Measurements from ENCODE around the gene RHBDD1.

DNA sequence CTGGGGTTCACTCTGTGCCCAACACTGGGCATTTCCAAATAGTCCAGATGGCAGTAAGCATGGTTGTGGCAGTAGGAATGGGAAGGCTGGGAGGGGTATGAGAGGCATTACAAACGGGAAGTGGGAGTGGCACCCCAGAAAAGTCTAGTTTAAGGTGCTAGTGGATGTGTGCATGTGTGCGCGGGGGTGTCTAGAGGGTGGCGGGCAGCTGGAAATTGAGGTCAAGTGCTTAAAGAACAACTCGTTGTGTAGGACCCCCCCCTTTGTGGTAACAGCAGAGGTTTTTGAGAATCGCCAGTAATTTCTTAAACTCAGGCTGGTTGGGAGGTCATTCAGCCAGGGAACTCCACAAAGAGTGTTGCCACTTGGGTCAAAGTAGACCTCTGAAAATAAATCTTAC lies 69.9 kb downstream of the RHBDD1 start:
- TF ChIP-seq, protein P1, sequence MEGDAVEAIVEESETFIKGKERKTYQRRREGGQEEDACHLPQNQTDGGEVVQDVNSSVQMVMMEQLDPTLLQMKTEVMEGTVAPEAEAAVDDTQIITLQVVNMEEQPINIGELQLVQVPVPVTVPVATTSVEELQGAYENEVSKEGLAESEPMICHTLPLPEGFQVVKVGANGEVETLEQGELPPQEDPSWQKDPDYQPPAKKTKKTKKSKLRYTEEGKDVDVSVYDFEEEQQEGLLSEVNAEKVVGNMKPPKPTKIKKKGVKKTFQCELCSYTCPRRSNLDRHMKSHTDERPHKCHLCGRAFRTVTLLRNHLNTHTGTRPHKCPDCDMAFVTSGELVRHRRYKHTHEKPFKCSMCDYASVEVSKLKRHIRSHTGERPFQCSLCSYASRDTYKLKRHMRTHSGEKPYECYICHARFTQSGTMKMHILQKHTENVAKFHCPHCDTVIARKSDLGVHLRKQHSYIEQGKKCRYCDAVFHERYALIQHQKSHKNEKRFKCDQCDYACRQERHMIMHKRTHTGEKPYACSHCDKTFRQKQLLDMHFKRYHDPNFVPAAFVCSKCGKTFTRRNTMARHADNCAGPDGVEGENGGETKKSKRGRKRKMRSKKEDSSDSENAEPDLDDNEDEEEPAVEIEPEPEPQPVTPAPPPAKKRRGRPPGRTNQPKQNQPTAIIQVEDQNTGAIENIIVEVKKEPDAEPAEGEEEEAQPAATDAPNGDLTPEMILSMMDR (IDR thresholded peaks at IDR 0.05; ENCODE audit: extremely low read depth in 1 of 2, insufficient read depth in 1 of 2, low read depth in 1 of 2, low read length in 2 of 2) = no peak
- TF ChIP-seq EZH2 (IDR thresholded peaks at IDR 0.05; ENCODE audit: borderline replicate concordance, low read depth, low read length, severe bottlenecking) = no peak
- TF ChIP-seq POLR2A (IDR thresholded peaks at IDR 0.05; ENCODE audit: low read depth, low read length) = no peak
- no peak for TF ChIP-seq POLR2AphosphoS5 (IDR thresholded peaks at IDR 0.05; ENCODE audit: insufficient read depth, low read depth, low read length)
- no peak for TF ChIP-seq MYC (IDR thresholded peaks at IDR 0.05; ENCODE audit: low read depth, low read length)
- TF ChIP-seq, protein P2, sequence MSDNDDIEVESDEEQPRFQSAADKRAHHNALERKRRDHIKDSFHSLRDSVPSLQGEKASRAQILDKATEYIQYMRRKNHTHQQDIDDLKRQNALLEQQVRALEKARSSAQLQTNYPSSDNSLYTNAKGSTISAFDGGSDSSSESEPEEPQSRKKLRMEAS (IDR thresholded peaks at IDR 0.05; ENCODE audit: insufficient read depth, insufficient read length) = no peak
- TF ChIP-seq FOS (IDR thresholded peaks at IDR 0.05; ENCODE audit: borderline replicate concordance, insufficient read depth, low read length) = no peak
- no peak for TF ChIP-seq GATA2 (IDR thresholded peaks at IDR 0.05; ENCODE audit: insufficient read depth, insufficient read length, low read depth, low read length)
- no peak for TF ChIP-seq JUN (IDR thresholded peaks at IDR 0.05; ENCODE audit: borderline replicate concordance, insufficient read depth, insufficient read length, low read depth)
